A549 (cell line): Measurements from ENCODE around the gene RWDD1. TPM values are rescaled to one million over a fixed set of nuclear protein-coding genes. Genes with fewer than 3 reads are reported as not detected.

Experiments used
- ATAC-seq, 2 experiments: fragments of 200-7000 bp in 1 of 2; fragments of >200 bp in 1 of 2; cut with Nextera tagmentation in 1 of 2; cut with Tn5 transposase in 1 of 2; 3 replicates each; pipeline versions ENCODE4 v1.8.0 to v1.9.1; 2018 to 2020; ENCODE audit warnings: mild to moderate bottlenecking in 1 of 2, moderate library complexity in 1 of 2
- CTCF ChIA-PET: fragments of 300-600 bp; sonication (Branson Sonifier 250); formaldehyde crosslinking; extraction: SDS; loops from one replicate; lab custom pipeline; 2021; ENCODE audit warnings: antibody characterized with exemption, inconsistent platforms; lab: Yijun Ruan, JAX
- POLR2A ChIA-PET: fragments of 350-600 bp; formaldehyde crosslinking; extraction: SDS; loops from one replicate; lab custom pipeline; 2021; ENCODE audit warnings: antibody characterized with exemption, inconsistent platforms; lab: Yijun Ruan, JAX
- DNase-seq, 2 experiments: peaks; one replicate each; pipeline versions ENCODE4 v3.0.0 to v3.0.0-alpha.2; 2011 to 2016; ENCODE audit warnings: low read depth in 1 of 2, low spot score in 1 of 2
- FAIRE-seq: peaks from 2 replicates; lab custom pipeline; 2011; peaks lifted over from hg19 to GRCh38; lab: Jason Lieb, UNC
- H3K27ac ChIP-seq, 2 experiments: fragments of >200 bp; sonication (Bioruptor Twin); formaldehyde crosslinking; 3 replicates each; pipeline ENCODE4 v1.5.1; 2016 to 2017
- H3K4me1 ChIP-seq: fragments of >200 bp; sonication (Bioruptor Twin); formaldehyde crosslinking; 3 replicates; pipeline ENCODE4 v1.6.1; 2016
- H3K4me2 ChIP-seq: fragments of >200 bp; sonication (Bioruptor Twin); formaldehyde crosslinking; 3 replicates; pipeline ENCODE4 v1.6.1; 2016
- H3K4me3 ChIP-seq: fragments of >200 bp; sonication (Bioruptor Twin); formaldehyde crosslinking; 3 replicates; pipeline ENCODE4 v1.5.1; 2016
- H3K9me3 ChIP-seq: fragments of >200 bp; sonication (Bioruptor Twin); formaldehyde crosslinking; 3 replicates; pipeline ENCODE4 v1.6.1; 2016
- EHMT2 ChIP-seq: fragments of 200-600 bp; sonication (generic); IDR thresholded peaks from 2 replicates; pipeline ENCODE4 v1.6.1; 2016; ENCODE audit warnings: antibody characterized with exemption, low read depth, mild to moderate bottlenecking, moderate library complexity
- EP300 ChIP-seq, 2 experiments: fragments of >200 bp; sonication (Bioruptor Twin); formaldehyde crosslinking; IDR thresholded peaks; 2 replicates in 1 of 2; 3 replicates in 1 of 2; pipeline ENCODE4 v1.6.1; 2016 to 2017
- ESRRA ChIP-seq: fragments of 150-350 bp; IDR thresholded peaks from 2 replicates; pipeline ENCODE4 v1.6.1; 2014; ENCODE audit warnings: mild to moderate bottlenecking, low read length, borderline replicate concordance
- FOSB ChIP-seq: fragments of 250-450 bp; sonication (Bioruptor Pico); IDR thresholded peaks from 2 replicates; pipeline ENCODE4 v1.5.0; 2020; ENCODE audit warnings: mild to moderate bottlenecking, moderate library complexity
- FOSL2 ChIP-seq, 2 experiments: fragments of 450-650 bp in 1 of 2; fragments of >200 bp in 1 of 2; sonication (Bioruptor Twin) in 1 of 2; formaldehyde crosslinking; IDR thresholded peaks; 2 replicates each; pipeline versions ENCODE4 v1.5.0 to v1.6.1; 2016 to 2020; ENCODE audit warnings: mild to moderate bottlenecking in 1 of 2, moderate library complexity in 1 of 2
- HOXB5 ChIP-seq: fragments of 250-450 bp; sonication (Bioruptor Pico); IDR thresholded peaks from 2 replicates; pipeline ENCODE4 v1.5.0; 2020; ENCODE audit warnings: mild to moderate bottlenecking, moderate library complexity
- MAZ ChIP-seq: fragments of 150-350 bp; IDR thresholded peaks from 2 replicates; pipeline ENCODE4 v1.6.1; 2014; ENCODE audit warnings: antibody characterized with exemption, low read depth, low read length, borderline replicate concordance
- NFE2L2 ChIP-seq: fragments of 150-350 bp; conservative IDR thresholded peaks from 2 replicates; pipeline ENCODE4 v1.6.1; 2014; ENCODE audit warnings: low read length
- POLR2A ChIP-seq: IDR thresholded peaks from 2 replicates; pipeline ENCODE4 v1.6.1; 2012; ENCODE audit warnings: mild to moderate bottlenecking, low read length
- RAD21 ChIP-seq, 2 experiments: fragments of >200 bp in 1 of 2; sonication (Bioruptor Twin) in 1 of 2; formaldehyde crosslinking in 1 of 2; IDR thresholded peaks in 1 of 2; conservative IDR thresholded peaks in 1 of 2; 2 replicates in 1 of 2; 3 replicates in 1 of 2; pipeline ENCODE4 v1.6.1; 2012 to 2018; ENCODE audit warnings: inconsistent platforms in 1 of 2
- RARB ChIP-seq: fragments of 250-450 bp; sonication (Bioruptor Pico); IDR thresholded peaks from 2 replicates; pipeline ENCODE4 v1.8.0; 2021; ENCODE audit warnings: mild to moderate bottlenecking, moderate library complexity
- RCOR1 ChIP-seq: fragments of 150-350 bp; IDR thresholded peaks from 2 replicates; pipeline ENCODE4 v1.6.1; 2014; ENCODE audit warnings: antibody characterized with exemption, low read length, low read depth
- TP53 ChIP-seq: fragments of 250-450 bp; sonication (Bioruptor Pico); IDR thresholded peaks from 2 replicates; pipeline ENCODE4 v1.5.0; 2021; ENCODE audit warnings: mild to moderate bottlenecking, moderate library complexity
- ZNF302 ChIP-seq: fragments of 250-450 bp; sonication (Bioruptor Pico); IDR thresholded peaks from 2 replicates; pipeline ENCODE4 v1.9.0; 2021; ENCODE audit warnings: inconsistent platforms, mild to moderate bottlenecking, moderate library complexity
- WGBS: methylation state at CpG from one replicate; pipeline ENCODE4 v1.1.6; 2017; ENCODE audit errors: missing lambda C conversion rate; 5-methylcytosine and 5-hydroxymethylcytosine counted together
- polyA plus RNA-seq, 4 experiments: library from polyadenylated mRNA; depleted of rRNA in 3 of 4; stranded (reverse); fragments of >200 nt; fragmentation: RNase III in 1 of 4; extraction: RNeasy Plus Mini Kit Qiagen cat#74134 plus additional on column Dnase treatment in 1 of 4; gene quantifications; 2 replicates in 3 of 4; 3 replicates in 1 of 4; pipeline ENCODE4 v1.2.3, GENCODE V29; 2011 to 2017
- TF ChIP-seq, protein P1 (sequence below): fragments of 150-350 bp; IDR thresholded peaks from 2 replicates; pipeline ENCODE4 v1.6.1; 2014; ENCODE audit warnings: low read depth, mild to moderate bottlenecking, low read length
- TF ChIP-seq, protein P2 (sequence below): IDR thresholded peaks from 2 replicates; pipeline ENCODE4 v1.6.1; 2012
- TF ChIP-seq, protein P3 (sequence below): fragments of >200 bp; sonication (Bioruptor Twin); formaldehyde crosslinking; IDR thresholded peaks from 3 replicates; pipeline ENCODE4 v1.5.1; 2016
- TF ChIP-seq, protein P4 (sequence below): fragments of 250-450 bp; sonication (Bioruptor Pico); IDR thresholded peaks from 2 replicates; pipeline ENCODE4 v1.5.0; 2020; ENCODE audit warnings: low read depth, mild to moderate bottlenecking, moderate library complexity
- TF ChIP-seq, protein P5 (sequence below): fragments of 200-600 bp; sonication (generic); IDR thresholded peaks from 2 replicates; pipeline ENCODE4 v1.6.1; 2016; ENCODE audit warnings: antibody characterized with exemption, mild to moderate bottlenecking, moderate library complexity
- TF ChIP-seq, protein P6 (sequence below): IDR thresholded peaks from 2 replicates; pipeline ENCODE4 v1.6.1; 2012; ENCODE audit warnings: low read depth, borderline replicate concordance

RWDD1 gene
- polyA plus RNA-seq, 2 of the 4 experiments (the other 2 are of a cell fraction), result 32.5 to 47.7 TPM

DNA sequence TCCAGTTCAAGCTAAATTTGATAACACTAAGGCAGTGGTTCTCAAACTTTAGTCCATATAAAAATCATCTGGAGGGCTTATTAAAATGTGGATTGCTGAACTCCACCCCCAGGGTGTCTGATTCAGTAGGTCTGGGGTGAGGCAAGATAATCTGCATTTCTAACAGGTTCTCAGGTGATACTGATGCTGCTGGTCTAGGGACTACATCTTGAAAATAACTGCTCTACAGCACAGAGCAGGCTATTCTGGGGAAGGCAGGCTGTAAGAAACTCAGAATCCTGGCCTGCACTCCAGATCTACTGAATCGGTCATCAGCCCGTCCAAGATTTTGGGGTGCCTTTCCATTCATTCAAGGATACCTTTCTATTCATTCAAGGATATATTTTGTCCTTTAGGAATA is 48.4 kb upstream of the RWDD1 start:
- ChIA-PET CTCF (interaction anchor here (1.6 kb wide), 1 partner anchor 11 kb away, joined by 4 read pairs; the partner anchor contains the start of gene CALHM5), POLR2A (no interaction called here)
- no peak for FAIRE-seq
- Histone ChIP-seq H3K4me2 (no peak overlapping the region), H3K27ac (no peak overlapping the region), H3K4me1 (no peaks in the 10 kb centered on the region), H3K9me3 (no peaks in the 10 kb centered on the region), H3K4me3 (no peak overlapping the region)
- TF ChIP-seq RAD21 (conservative IDR thresholded peaks at IDR 0.05 in 1 of 2, IDR thresholded peaks at IDR 0.05 in 1 of 2), result no peak
- no peak for TF ChIP-seq EHMT2
- no peak for TF ChIP-seq MAZ
- TF ChIP-seq, protein P1, sequence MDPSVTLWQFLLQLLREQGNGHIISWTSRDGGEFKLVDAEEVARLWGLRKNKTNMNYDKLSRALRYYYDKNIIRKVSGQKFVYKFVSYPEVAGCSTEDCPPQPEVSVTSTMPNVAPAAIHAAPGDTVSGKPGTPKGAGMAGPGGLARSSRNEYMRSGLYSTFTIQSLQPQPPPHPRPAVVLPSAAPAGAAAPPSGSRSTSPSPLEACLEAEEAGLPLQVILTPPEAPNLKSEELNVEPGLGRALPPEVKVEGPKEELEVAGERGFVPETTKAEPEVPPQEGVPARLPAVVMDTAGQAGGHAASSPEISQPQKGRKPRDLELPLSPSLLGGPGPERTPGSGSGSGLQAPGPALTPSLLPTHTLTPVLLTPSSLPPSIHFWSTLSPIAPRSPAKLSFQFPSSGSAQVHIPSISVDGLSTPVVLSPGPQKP, result no peak
- TF ChIP-seq TP53, result no peak
- no peak for DNase-seq
- WGBS, result 72% methylated on average over 2 of the region's 2 CpGs
- no peak for ATAC-seq

DNA sequence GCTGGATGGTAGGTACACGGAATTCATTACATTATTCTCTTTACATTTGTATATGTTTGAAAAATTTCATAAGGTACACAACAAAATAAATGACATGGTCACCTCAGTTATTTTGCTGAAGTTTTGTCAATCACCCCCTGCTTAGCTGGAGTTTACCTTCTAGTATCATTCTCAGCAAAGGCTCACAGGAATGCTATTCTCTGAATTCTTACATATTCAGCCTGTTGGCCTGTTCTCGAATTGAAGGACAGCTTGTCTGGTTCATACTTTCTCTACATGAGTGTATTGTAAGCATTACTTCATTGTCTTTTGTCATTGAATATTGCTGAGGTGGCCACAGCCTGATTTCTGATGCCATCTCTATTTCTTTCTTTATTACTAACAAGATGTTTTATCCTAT is 47.1 kb upstream of the RWDD1 start:
- FAIRE-seq (no peak), ATAC-seq (no peak), DNase-seq (no peak)
- TF ChIP-seq RAD21 (conservative IDR thresholded peaks at IDR 0.05 in 1 of 2, IDR thresholded peaks at IDR 0.05 in 1 of 2) (no peak), RARB (CRISPR knock-in tag) (no peak), MAZ (no peak), HOXB5 (CRISPR knock-in tag) (no peak)
- TF ChIP-seq, protein P2, sequence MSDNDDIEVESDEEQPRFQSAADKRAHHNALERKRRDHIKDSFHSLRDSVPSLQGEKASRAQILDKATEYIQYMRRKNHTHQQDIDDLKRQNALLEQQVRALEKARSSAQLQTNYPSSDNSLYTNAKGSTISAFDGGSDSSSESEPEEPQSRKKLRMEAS, result no peak
- TF ChIP-seq, protein P3, sequence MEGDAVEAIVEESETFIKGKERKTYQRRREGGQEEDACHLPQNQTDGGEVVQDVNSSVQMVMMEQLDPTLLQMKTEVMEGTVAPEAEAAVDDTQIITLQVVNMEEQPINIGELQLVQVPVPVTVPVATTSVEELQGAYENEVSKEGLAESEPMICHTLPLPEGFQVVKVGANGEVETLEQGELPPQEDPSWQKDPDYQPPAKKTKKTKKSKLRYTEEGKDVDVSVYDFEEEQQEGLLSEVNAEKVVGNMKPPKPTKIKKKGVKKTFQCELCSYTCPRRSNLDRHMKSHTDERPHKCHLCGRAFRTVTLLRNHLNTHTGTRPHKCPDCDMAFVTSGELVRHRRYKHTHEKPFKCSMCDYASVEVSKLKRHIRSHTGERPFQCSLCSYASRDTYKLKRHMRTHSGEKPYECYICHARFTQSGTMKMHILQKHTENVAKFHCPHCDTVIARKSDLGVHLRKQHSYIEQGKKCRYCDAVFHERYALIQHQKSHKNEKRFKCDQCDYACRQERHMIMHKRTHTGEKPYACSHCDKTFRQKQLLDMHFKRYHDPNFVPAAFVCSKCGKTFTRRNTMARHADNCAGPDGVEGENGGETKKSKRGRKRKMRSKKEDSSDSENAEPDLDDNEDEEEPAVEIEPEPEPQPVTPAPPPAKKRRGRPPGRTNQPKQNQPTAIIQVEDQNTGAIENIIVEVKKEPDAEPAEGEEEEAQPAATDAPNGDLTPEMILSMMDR, result no peak
- Histone ChIP-seq H3K4me3 (no peak overlapping the region), H3K27ac (no peak overlapping the region), H3K9me3 (no peaks in the 10 kb centered on the region), H3K4me2 (no peak overlapping the region), H3K4me1 (peaks cover 12% of the 10 kb centered on the region)
- POLR2A ChIA-PET, result no interaction called here
- 47% methylated on average over 2 of the region's 2 CpGs for WGBS
- CTCF ChIA-PET, result interaction anchor here (1.6 kb wide), 1 partner anchor 13 kb away, joined by 4 read pairs; the partner anchor contains the start of gene CALHM5

DNA sequence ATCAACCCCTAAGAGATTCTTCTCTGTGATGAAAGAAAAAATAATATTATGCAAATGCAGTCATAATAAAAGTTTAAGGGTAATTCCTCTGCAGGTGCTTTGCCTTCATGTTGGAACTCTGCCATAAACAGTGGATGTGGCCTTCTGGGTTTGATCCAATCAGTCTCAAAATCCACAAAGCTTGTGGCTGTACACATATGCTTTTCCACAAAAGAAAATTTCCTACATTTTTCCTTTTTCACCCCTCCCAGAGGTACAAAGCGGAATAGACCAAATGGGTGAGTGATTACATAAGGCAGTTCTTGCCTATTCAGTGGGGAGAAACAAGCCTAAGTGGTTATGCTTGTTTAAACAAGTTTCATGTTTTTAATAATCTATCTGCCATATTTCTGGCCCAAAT is 43.2 kb upstream of the RWDD1 start:
- FAIRE-seq, result no peak
- ChIA-PET POLR2A (no interaction called here), CTCF (no interaction called here)
- Histone ChIP-seq H3K4me3 (no peak overlapping the region), H3K27ac (no peak overlapping the region), H3K4me1 (peaks cover 12% of the 10 kb centered on the region), H3K9me3 (no peaks in the 10 kb centered on the region), H3K4me2 (peak overlapping the region; percentile 38; the same call in 1 of the 3 replicates)
- no peak for DNase-seq
- 87% methylated on average over 1 of the region's 1 CpG for WGBS
- ATAC-seq, result no peak
- TF ChIP-seq, protein P4, sequence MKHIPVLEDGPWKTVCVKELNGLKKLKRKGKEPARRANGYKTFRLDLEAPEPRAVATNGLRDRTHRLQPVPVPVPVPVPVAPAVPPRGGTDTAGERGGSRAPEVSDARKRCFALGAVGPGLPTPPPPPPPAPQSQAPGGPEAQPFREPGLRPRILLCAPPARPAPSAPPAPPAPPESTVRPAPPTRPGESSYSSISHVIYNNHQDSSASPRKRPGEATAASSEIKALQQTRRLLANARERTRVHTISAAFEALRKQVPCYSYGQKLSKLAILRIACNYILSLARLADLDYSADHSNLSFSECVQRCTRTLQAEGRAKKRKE (CRISPR knock-in tag), result no peak
- TF ChIP-seq RCOR1 (no peak), POLR2A (no peak), EP300 (IDR thresholded peaks at IDR 0.05) (no peak), NFE2L2 (no peak), FOSB (CRISPR knock-in tag) (no peak), ESRRA (no peak), ZNF302 (CRISPR knock-in tag) (no peak), FOSL2 (IDR thresholded peaks at IDR 0.05) (no peak), FOSL2 (CRISPR knock-in tag; IDR thresholded peaks at IDR 0.05) (no peak)
- TF ChIP-seq, protein P5, sequence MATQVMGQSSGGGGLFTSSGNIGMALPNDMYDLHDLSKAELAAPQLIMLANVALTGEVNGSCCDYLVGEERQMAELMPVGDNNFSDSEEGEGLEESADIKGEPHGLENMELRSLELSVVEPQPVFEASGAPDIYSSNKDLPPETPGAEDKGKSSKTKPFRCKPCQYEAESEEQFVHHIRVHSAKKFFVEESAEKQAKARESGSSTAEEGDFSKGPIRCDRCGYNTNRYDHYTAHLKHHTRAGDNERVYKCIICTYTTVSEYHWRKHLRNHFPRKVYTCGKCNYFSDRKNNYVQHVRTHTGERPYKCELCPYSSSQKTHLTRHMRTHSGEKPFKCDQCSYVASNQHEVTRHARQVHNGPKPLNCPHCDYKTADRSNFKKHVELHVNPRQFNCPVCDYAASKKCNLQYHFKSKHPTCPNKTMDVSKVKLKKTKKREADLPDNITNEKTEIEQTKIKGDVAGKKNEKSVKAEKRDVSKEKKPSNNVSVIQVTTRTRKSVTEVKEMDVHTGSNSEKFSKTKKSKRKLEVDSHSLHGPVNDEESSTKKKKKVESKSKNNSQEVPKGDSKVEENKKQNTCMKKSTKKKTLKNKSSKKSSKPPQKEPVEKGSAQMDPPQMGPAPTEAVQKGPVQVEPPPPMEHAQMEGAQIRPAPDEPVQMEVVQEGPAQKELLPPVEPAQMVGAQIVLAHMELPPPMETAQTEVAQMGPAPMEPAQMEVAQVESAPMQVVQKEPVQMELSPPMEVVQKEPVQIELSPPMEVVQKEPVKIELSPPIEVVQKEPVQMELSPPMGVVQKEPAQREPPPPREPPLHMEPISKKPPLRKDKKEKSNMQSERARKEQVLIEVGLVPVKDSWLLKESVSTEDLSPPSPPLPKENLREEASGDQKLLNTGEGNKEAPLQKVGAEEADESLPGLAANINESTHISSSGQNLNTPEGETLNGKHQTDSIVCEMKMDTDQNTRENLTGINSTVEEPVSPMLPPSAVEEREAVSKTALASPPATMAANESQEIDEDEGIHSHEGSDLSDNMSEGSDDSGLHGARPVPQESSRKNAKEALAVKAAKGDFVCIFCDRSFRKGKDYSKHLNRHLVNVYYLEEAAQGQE, result no peak
- TF ChIP-seq, protein P6, sequence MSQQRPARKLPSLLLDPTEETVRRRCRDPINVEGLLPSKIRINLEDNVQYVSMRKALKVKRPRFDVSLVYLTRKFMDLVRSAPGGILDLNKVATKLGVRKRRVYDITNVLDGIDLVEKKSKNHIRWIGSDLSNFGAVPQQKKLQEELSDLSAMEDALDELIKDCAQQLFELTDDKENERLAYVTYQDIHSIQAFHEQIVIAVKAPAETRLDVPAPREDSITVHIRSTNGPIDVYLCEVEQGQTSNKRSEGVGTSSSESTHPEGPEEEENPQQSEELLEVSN, result no peak
- TF ChIP-seq, protein P1, result no peak
